Measurements from ENCODE around the gene NPEPPS.
A peak's percentile ranks its signal among the peaks of the same experiment; 100 is the strongest.

Gene NPEPPS

DNA sequence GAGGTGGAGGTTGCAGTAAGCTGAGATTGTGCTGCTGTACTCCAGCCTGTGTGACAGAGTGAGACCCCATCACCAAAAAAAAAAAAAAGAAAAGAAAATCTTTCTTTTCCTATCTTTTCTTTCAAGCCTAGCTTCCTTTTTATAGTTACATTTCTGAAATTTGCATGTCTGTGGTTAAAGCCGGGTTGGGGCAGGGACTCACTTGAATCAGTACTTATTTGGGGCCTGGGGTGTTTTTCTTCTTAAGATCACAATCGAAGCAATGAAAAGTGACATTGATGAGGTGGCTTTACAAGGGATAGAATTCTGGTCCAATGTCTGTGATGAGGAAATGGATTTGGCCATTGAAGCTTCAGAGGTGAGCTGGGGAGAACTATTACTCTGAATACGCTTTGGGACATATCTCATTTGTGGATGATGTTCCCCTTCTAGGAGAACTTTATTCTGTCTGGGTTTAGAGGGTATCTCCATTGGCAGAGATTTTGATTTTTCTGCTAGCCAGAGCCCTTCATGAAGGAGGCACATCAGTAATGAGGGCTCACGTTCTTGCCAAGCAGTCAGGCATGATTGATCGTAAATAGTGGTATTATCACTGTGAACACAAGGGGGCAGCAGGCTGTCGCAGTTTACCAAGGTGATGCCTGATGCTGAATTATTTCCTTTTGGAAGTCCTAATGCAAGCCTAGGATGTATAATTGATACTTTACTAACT is 133.2 kb downstream of the NPEPPS start:
- DNase-seq (ENCODE audit: low read depth, low spot score), result peak; percentile 88

DNA sequence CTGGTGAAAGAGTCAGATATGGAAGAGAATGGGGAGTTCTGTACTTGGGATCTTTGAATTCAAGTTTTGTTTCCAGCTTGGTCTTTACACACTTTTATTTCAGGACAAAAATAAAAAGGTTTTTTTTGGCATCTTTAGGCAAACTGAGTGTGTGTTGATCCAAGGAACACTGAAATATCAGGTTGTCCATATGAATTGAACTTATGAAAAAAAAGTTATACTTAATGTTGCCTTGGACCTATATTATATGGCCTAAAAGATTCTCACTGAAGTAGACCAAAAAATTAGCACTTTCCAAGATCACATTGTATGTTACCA is 133.7 kb downstream of the NPEPPS start:
- no peak for DNase-seq (ENCODE audit: low read depth, low spot score)

DNA sequence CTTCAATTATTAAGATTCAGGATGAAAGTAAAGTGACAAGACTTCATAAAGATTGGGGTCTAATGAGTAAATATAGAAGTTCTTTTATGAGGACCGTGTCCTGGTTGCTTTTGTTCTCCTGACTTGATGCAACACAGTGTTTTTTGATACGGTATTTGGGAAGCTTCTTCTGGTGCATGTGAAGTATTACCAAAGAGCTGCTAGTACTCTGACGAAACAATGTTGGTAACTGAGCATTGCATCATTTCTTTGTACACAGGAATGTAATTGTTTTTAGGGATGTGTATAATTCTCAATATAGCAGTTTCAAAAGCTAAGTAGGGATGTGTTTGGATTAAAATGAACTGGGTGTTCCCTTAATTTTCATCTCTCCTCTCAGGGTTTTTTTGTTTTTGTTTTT is 134.7 kb downstream of the NPEPPS start:
- no peak for DNase-seq (ENCODE audit: low read depth, low spot score)

DNA sequence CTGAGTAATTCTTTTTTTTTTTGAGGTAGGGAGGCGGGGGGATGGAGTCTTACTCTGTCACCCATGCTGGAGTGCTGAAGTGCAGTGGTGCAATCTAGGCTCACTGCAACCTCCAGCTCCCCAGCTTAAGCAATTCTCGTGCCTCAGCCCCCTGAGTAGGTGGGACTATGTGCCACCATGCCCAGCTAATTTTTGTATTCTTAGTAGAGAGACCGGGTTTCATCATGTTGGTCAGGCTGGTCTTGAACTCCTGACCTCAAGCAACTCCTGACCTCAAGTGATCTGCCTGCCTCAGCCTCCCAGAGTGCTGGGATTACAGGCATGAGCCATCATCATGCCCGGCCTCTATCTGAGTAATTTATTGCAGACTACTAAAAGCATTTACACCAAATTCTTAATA is 138.2 kb downstream of the NPEPPS start:
- no peak for DNase-seq (ENCODE audit: low read depth, low spot score)

DNA sequence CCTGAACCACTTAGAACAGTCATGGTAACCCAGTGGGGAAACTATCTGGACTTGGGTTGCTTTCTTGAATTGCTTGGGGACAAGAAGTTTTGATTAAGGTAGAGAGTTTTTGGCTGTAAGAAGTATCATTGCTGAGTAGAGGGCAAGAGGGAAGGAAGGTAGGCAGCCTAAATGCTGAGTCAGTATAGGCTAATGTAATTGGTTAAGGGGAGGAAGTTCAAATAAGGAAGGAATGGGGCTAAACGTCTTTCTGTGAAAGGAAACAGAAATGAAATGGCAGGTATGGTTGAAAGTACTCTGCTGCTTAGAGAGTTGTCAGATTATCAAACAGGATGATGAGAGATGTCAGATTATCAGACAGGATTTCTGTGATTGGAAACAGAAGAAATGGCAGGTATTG is 139.2 kb downstream of the NPEPPS start:
- DNase-seq (ENCODE audit: low read depth, low spot score), result no peak

Measured in astrocyte of the hippocampus (primary cell).